HL-60 (cell line): ENCODE measurements around the gene TEDC1.

Source experiments
- CTCF ChIP-seq: IDR thresholded peaks from one replicate; pipeline ENCODE4 v1.5.1; 2011; ENCODE audit warnings: low read length, control low read depth, inconsistent platforms; ENCODE audit not compliant: insufficient read depth
- GABPA ChIP-seq: IDR thresholded peaks from 2 replicates; pipeline ENCODE4 v1.6.1; 2012; ENCODE audit warnings: low read depth
- POLR2AphosphoS5 ChIP-seq: IDR thresholded peaks from 2 replicates; pipeline ENCODE4 v1.6.1; 2012; ENCODE audit warnings: low read depth

- TF ChIP-seq CTCF: no peak
- TF ChIP-seq POLR2AphosphoS5: no peak
- no peak for TF ChIP-seq GABPA
These were observed 45.0 kb downstream of the TEDC1 start for GRCh38 chr14:105536051-105536450.
